NB4 (cell line): ENCODE results near the gene C4B.

Experiments
- CTCF ChIP-seq: IDR thresholded peaks from one replicate; pipeline ENCODE4 v1.5.1; 2012; ENCODE audit warnings: low read depth, low read length
- MAX ChIP-seq: IDR thresholded peaks from 2 replicates; pipeline ENCODE4 v1.6.1; 2011; ENCODE audit warnings: low read depth, low read length
- MYC ChIP-seq: IDR thresholded peaks from 2 replicates; pipeline ENCODE4 v1.6.1; 2011; ENCODE audit warnings: low read depth, low read length
- POLR2A ChIP-seq: IDR thresholded peaks from 2 replicates; pipeline ENCODE4 v1.6.1; 2011; ENCODE audit warnings: mild to moderate bottlenecking; ENCODE audit not compliant: insufficient read length; ENCODE audit errors: extremely low read depth

GRCh38 chr6:32074996-32075532 lies 60.5 kb downstream of the C4B start:
- TF ChIP-seq CTCF (no peak), POLR2A (no peak), MAX (no peak), MYC (no peak)
